ENCODE measurements around the gene PTPRM. TPM values are rescaled to one million over a fixed set of nuclear protein-coding genes. Genes with fewer than 3 reads are reported as not detected.

The PTPRM gene
- total and polyA plus RNA-seq, 2 donors: 37.3 to 55.6 TPM

- 97% methylated on average over 15 of the region's 15 CpGs for WGBS
- Histone ChIP-seq H3K4me1 (ENCODE audit: control insufficient read depth in 2 of 2, insufficient read depth in 2 of 2, low read length in 2 of 2) (no peaks in the 10 kb centered on the region), H3K4me3 (ENCODE audit: low read length in 2 of 2) (no peak overlapping the region), H3K9me3 (ENCODE audit: control insufficient read depth in 2 of 2, insufficient read depth in 1 of 2, low read length in 1 of 2) (peaks cover 0 to under 1% of the 10 kb centered on the region in 2 donors), H3K27ac (ENCODE audit: low read depth in 1 of 2, low read length in 1 of 2) (no peak overlapping the region), H3K27me3 (ENCODE audit: control insufficient read depth in 2 of 2, insufficient read depth in 1 of 2, low read length in 1 of 2) (no peaks in the 10 kb centered on the region), H3K36me3 (ENCODE audit: control insufficient read depth in 2 of 2, insufficient read depth in 2 of 2, low read length in 1 of 2) (peaks cover 6 to 9% of the 10 kb centered on the region in 2 donors)
- DNase-seq (ENCODE audit: low read depth in 6 of 9, low spot score in 9 of 9): no peak
Measured at GRCh38 chr18:8406868-8407250, 839.7 kb downstream of the PTPRM start.

DNA sequence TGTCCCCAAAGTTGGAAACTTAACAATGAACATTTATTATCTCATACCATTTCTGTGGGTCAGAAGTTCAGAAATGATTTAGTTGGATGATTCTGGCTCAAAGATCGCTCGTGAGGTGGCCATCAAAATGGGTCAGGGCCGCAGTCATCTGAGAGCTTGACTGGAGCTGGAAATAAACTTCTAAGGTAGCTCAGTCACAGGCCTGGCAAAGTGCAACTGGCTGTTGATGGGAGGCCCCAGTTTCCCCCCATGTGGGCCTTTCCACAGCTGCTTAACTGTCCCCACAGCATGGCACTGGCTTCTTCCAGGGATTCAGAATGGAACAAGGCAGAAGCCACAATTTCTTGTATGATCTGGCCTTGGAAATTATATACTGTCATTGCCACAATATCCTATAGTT is 842.0 kb downstream of the PTPRM start:
- DNase-seq (ENCODE audit: low read depth in 6 of 9, low spot score in 9 of 9): no peak
- Histone ChIP-seq H3K27me3 (ENCODE audit: control insufficient read depth in 2 of 2, insufficient read depth in 1 of 2, low read length in 1 of 2) (no peaks in the 10 kb centered on the region), H3K4me3 (ENCODE audit: low read length in 2 of 2) (no peak overlapping the region), H3K27ac (ENCODE audit: low read depth in 1 of 2, low read length in 1 of 2) (no peak overlapping the region), H3K4me1 (ENCODE audit: control insufficient read depth in 2 of 2, insufficient read depth in 2 of 2, low read length in 2 of 2) (no peaks in the 10 kb centered on the region), H3K9me3 (ENCODE audit: control insufficient read depth in 2 of 2, insufficient read depth in 1 of 2, low read length in 1 of 2) (peaks cover 0 to 5% of the 10 kb centered on the region in 2 donors), H3K36me3 (ENCODE audit: control insufficient read depth in 2 of 2, insufficient read depth in 2 of 2, low read length in 1 of 2) (peaks cover 6 to 9% of the 10 kb centered on the region in 2 donors)
- 97% methylated on average over 3 of the region's 3 CpGs for WGBS

DNA sequence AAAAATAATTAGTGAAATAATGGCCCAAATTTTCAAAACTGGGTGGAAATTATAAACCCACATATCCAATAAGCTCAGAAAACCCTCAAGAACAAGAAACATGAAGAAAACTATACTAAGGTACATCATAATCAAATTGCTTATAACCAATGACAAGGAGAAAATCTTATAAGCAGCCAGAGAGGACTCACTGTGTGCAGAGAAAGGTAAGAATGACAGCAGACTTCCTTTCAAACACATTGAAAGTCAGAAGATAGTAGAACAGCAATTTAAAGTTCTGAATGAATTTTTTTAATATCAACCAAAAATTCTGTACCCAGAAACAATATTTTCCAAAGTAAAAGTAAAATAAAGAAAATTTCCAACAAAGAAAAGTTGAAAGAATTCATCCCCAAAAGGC is 844.4 kb downstream of the PTPRM start:
- no peak overlapping the region for H3K4me3 ChIP-seq (ENCODE audit: low read length in 2 of 2)
- peaks cover 6% of the 10 kb centered on the region in 2 donors for H3K36me3 ChIP-seq (ENCODE audit: control insufficient read depth in 2 of 2, insufficient read depth in 2 of 2, low read length in 1 of 2)
- no peaks in the 10 kb centered on the region for H3K27me3 ChIP-seq (ENCODE audit: control insufficient read depth in 2 of 2, insufficient read depth in 1 of 2, low read length in 1 of 2)
- H3K27ac ChIP-seq (ENCODE audit: low read depth in 1 of 2, low read length in 1 of 2): no peak overlapping the region
- H3K9me3 ChIP-seq (ENCODE audit: control insufficient read depth in 2 of 2, insufficient read depth in 1 of 2, low read length in 1 of 2): peaks cover 0 to 5% of the 10 kb centered on the region in 2 donors
- no peak for DNase-seq (ENCODE audit: low read depth in 6 of 9, low spot score in 9 of 9)
- H3K4me1 ChIP-seq (ENCODE audit: control insufficient read depth in 2 of 2, insufficient read depth in 2 of 2, low read length in 2 of 2): no peaks in the 10 kb centered on the region

GRCh38 chr18:8412117-8412516 is 845.0 kb downstream of the PTPRM start:
- H3K4me3 ChIP-seq (ENCODE audit: low read length in 2 of 2): no peak overlapping the region
- peaks cover under 1 to 6% of the 10 kb centered on the region in 2 donors for H3K36me3 ChIP-seq (ENCODE audit: control insufficient read depth in 2 of 2, insufficient read depth in 2 of 2, low read length in 1 of 2)
- WGBS: 97% methylated on average over 8 of the region's 8 CpGs
- H3K27ac ChIP-seq (ENCODE audit: low read depth in 1 of 2, low read length in 1 of 2): no peak overlapping the region
- H3K27me3 ChIP-seq (ENCODE audit: control insufficient read depth in 2 of 2, insufficient read depth in 1 of 2, low read length in 1 of 2): no peaks in the 10 kb centered on the region
- H3K9me3 ChIP-seq (ENCODE audit: control insufficient read depth in 2 of 2, insufficient read depth in 1 of 2, low read length in 1 of 2): peaks cover 0 to 5% of the 10 kb centered on the region in 2 donors
- no peaks in the 10 kb centered on the region for H3K4me1 ChIP-seq (ENCODE audit: control insufficient read depth in 2 of 2, insufficient read depth in 2 of 2, low read length in 2 of 2)
- no peak for DNase-seq (ENCODE audit: low read depth in 6 of 9, low spot score in 9 of 9)

GRCh38 chr18:8413189-8413588 is 846.1 kb downstream of the PTPRM start:
- peaks cover 0 to 5% of the 10 kb centered on the region in 2 donors for H3K9me3 ChIP-seq (ENCODE audit: control insufficient read depth in 2 of 2, insufficient read depth in 1 of 2, low read length in 1 of 2)
- H3K4me3 ChIP-seq (ENCODE audit: low read length in 2 of 2): no peak overlapping the region
- H3K27ac ChIP-seq (ENCODE audit: low read depth in 1 of 2, low read length in 1 of 2): no peak overlapping the region
- no peak for DNase-seq (ENCODE audit: low read depth in 6 of 9, low spot score in 9 of 9)
- no peaks in the 10 kb centered on the region for H3K4me1 ChIP-seq (ENCODE audit: control insufficient read depth in 2 of 2, insufficient read depth in 2 of 2, low read length in 2 of 2)
- WGBS: 95% methylated on average over 2 of the region's 2 CpGs
- H3K27me3 ChIP-seq (ENCODE audit: control insufficient read depth in 2 of 2, insufficient read depth in 1 of 2, low read length in 1 of 2): no peaks in the 10 kb centered on the region
- no peaks in the 10 kb centered on the region for H3K36me3 ChIP-seq (ENCODE audit: control insufficient read depth in 2 of 2, insufficient read depth in 2 of 2, low read length in 1 of 2)

DNA sequence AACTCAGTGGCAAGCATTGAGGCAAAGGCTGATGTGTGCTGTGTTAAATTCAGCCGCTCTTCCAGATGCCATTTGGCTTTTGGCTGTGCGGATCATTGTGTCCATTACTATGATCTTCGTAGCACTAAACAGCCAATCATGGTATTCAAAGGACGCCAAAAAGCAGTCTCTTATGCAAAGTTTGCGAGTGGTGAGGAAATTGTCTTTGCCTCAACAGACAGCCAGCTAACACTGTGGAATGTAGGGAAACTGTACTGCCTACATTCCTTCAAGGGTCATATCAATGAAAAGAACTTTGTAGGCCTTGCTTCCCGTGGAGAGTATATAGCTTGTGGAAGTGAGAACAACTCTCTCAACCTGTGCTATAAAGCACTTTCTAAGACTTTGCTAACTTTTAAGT is 846.6 kb downstream of the PTPRM start:
- Histone ChIP-seq H3K9me3 (ENCODE audit: control insufficient read depth in 2 of 2, insufficient read depth in 1 of 2, low read length in 1 of 2) (peaks cover 0 to 5% of the 10 kb centered on the region in 2 donors), H3K4me1 (ENCODE audit: control insufficient read depth in 2 of 2, insufficient read depth in 2 of 2, low read length in 2 of 2) (no peaks in the 10 kb centered on the region), H3K27ac (ENCODE audit: low read depth in 1 of 2, low read length in 1 of 2) (no peak overlapping the region), H3K36me3 (ENCODE audit: control insufficient read depth in 2 of 2, insufficient read depth in 2 of 2, low read length in 1 of 2) (no peaks in the 10 kb centered on the region), H3K27me3 (ENCODE audit: control insufficient read depth in 2 of 2, insufficient read depth in 1 of 2, low read length in 1 of 2) (no peaks in the 10 kb centered on the region), H3K4me3 (ENCODE audit: low read length in 2 of 2) (no peak overlapping the region)
- WGBS: 62% methylated on average over 6 of the region's 6 CpGs
- DNase-seq (ENCODE audit: low read depth in 6 of 9, low spot score in 9 of 9): no peak

DNA sequence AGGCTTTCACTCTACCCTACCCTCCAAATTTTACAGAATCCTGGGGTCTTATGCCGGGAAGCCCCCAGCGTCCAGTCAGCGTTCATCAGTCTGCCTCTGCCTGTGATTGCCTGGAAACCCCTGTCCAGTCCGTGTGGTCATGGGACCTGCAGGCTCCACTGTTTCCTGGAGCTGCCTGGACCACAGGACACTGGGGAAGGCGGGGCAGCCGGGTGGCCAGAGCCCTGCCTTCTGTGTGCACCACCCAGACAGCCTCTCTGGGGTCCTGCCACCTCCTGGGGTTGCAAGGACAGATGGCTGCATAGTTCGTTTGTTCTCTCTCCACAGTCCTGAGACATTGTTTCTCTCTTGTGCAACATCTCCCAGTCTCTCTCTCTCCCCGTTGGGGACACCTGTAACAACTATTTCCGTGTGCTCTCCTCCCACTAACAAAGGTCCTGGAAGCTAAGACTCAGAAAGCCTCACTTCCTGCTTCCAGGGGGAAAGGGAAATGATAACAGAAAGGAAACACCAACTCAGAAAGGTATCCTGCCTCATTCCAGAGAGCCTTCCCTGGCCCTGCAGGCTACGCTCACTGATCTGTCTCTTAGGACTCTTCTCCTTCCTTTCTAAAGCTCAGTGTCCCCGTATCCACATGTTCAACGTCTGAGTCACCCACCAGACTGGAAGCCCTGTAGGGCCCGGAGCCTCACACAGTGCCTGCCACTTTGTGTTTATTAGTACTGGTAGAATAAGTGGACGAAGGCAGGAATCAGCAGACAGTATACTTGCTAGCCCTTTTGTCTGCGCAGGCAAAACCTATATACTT is 849.3 kb downstream of the PTPRM start:
- 73% methylated on average over 15 of the region's 15 CpGs for WGBS
- Histone ChIP-seq H3K4me1 (ENCODE audit: control insufficient read depth in 2 of 2, insufficient read depth in 2 of 2, low read length in 2 of 2) (no peaks in the 10 kb centered on the region), H3K36me3 (ENCODE audit: control insufficient read depth in 2 of 2, insufficient read depth in 2 of 2, low read length in 1 of 2) (no peaks in the 10 kb centered on the region), H3K4me3 (ENCODE audit: low read length in 2 of 2) (no peak overlapping the region), H3K27ac (ENCODE audit: low read depth in 1 of 2, low read length in 1 of 2) (no peak overlapping the region), H3K27me3 (ENCODE audit: control insufficient read depth in 2 of 2, insufficient read depth in 1 of 2, low read length in 1 of 2) (no peaks in the 10 kb centered on the region), H3K9me3 (ENCODE audit: control insufficient read depth in 2 of 2, insufficient read depth in 1 of 2, low read length in 1 of 2) (peaks cover 0 to 5% of the 10 kb centered on the region in 2 donors)
- no peak for DNase-seq (ENCODE audit: low read depth in 6 of 9, low spot score in 9 of 9)

GRCh38 chr18:8422391-8422790 is 855.3 kb downstream of the PTPRM start:
- Histone ChIP-seq H3K4me3 (ENCODE audit: low read length in 2 of 2) (no peak overlapping the region), H3K9me3 (ENCODE audit: control insufficient read depth in 2 of 2, insufficient read depth in 1 of 2, low read length in 1 of 2) (no peaks in the 10 kb centered on the region), H3K4me1 (ENCODE audit: control insufficient read depth in 2 of 2, insufficient read depth in 2 of 2, low read length in 2 of 2) (no peaks in the 10 kb centered on the region), H3K27ac (ENCODE audit: low read depth in 1 of 2, low read length in 1 of 2) (no peak overlapping the region), H3K36me3 (ENCODE audit: control insufficient read depth in 2 of 2, insufficient read depth in 2 of 2, low read length in 1 of 2) (no peaks in the 10 kb centered on the region), H3K27me3 (ENCODE audit: control insufficient read depth in 2 of 2, insufficient read depth in 1 of 2, low read length in 1 of 2) (no peaks in the 10 kb centered on the region)
- DNase-seq (ENCODE audit: low read depth in 6 of 9, low spot score in 9 of 9): no peak
- WGBS: 99% methylated on average over 3 of the region's 3 CpGs

GRCh38 chr18:8423051-8423557 is 856.0 kb downstream of the PTPRM start:
- no peak for DNase-seq (ENCODE audit: low read depth in 6 of 9, low spot score in 9 of 9)
- H3K27me3 ChIP-seq (ENCODE audit: control insufficient read depth in 2 of 2, insufficient read depth in 1 of 2, low read length in 1 of 2): no peaks in the 10 kb centered on the region
- WGBS: 93% methylated on average over 11 of the region's 11 CpGs
- no peaks in the 10 kb centered on the region for H3K9me3 ChIP-seq (ENCODE audit: control insufficient read depth in 2 of 2, insufficient read depth in 1 of 2, low read length in 1 of 2)
- no peak overlapping the region for H3K4me3 ChIP-seq (ENCODE audit: low read length in 2 of 2)
- H3K36me3 ChIP-seq (ENCODE audit: control insufficient read depth in 2 of 2, insufficient read depth in 2 of 2, low read length in 1 of 2): no peaks in the 10 kb centered on the region
- no peaks in the 10 kb centered on the region for H3K4me1 ChIP-seq (ENCODE audit: control insufficient read depth in 2 of 2, insufficient read depth in 2 of 2, low read length in 2 of 2)
- H3K27ac ChIP-seq (ENCODE audit: low read depth in 1 of 2, low read length in 1 of 2): no peak overlapping the region
